Jurkat, Clone E6-1 (cell line): Measurements from ENCODE around the gene MEIS2.

Experiments used
- DNase-seq: peaks from one replicate; pipeline ENCODE4 v3.0.0-alpha.2; 2011; ENCODE audit warnings: low read depth, low spot score
- H3K4me3 ChIP-seq: 2 replicates; pipeline ENCODE4 v1.5.1; 2011; ENCODE audit warnings: mild to moderate bottlenecking, low read length, control low read depth, moderate library complexity

Gene MEIS2

GRCh38 chr15:37054336-37054735 is 46.0 kb downstream of the MEIS2 start:
- H3K4me3 ChIP-seq, result no peak overlapping the region
- DNase-seq, result no peak

GRCh38 chr15:37053166-37053565 is 47.2 kb downstream of the MEIS2 start:
- no peak overlapping the region for H3K4me3 ChIP-seq
- DNase-seq, result no peak

- DNase-seq, result no peak
- H3K4me3 ChIP-seq, result no peak overlapping the region
Measured at GRCh38 chr15:37050345-37050744, 50.0 kb downstream of the MEIS2 start.

- H3K4me3 ChIP-seq, result no peak overlapping the region
- no peak for DNase-seq
Measured at GRCh38 chr15:37046876-37047614, 53.3 kb downstream of the MEIS2 start.

DNA sequence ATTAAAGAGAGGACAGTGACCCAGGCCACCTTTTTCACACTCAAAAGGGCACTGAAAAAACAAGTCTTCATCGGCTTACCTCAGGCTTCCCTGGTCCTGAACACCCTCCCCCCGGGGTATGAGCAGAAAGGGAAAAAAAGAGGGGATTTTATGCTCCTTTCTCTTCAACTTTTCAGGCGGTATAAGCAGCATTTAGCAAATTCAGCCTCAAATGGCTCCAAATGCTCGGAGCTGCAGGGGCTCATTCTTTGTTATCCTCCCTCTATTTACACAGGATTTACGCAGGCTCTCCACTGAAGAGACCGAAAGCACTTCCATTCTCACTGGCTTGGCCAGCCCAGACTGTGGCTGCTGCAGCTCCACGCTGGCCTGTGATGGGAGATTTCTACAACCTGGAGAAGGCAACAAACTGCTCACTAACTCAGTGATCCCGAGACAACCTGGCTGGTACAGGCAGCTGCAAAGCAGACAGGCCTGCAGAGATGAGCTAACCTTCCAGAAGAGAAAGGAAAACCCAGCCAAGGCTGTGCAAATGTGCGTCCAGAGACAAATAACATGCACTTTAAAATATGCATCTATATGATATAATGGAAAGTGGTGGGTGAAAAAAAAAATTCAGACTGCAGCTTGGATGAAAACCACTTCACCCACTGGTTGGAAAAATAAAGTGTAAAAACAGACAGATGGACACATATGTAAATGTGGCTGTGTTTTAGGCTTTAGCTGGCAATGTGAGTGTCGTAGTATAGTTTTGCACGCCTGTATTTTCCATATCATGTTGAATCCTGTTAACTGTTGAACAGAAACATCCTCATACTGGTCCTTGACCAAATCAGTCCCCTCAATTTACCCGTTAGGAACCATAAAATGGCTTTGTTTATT is 54.2 kb downstream of the MEIS2 start:
- DNase-seq, result no peak
- H3K4me3 ChIP-seq, result no peak overlapping the region

DNA sequence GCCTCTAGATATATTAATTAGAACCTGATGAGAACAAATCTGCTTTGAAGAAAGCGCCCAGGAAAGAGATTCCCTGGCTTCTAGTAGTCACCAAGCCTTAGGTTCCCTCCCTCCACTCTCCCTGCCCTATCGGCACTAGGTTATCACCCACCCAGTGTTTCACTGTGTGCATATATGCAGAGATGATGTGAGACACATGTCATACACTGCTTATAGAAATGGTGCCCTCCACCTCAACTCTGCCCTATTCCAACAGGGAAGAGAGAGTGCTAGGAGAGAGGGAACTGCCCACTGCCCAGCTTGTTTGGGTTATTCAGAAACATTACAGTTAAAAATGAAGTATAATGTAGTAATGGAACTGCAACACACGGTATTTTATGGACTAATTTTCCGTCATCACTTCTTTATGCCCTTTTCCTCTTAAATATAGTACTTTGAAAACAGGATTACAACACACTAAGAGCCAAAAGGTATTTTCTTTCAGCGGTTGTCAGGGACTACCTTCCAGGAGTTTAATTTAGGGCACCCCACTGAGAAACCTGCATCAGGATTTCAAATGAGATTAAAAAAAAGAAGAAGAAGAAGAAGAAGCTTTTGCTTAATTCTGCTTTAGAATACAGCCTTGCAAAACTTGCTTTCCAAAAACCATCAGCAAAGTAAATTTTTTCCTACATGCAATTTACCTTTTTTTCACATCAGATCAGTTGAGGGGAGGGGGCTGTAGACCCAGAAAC is 55.3 kb downstream of the MEIS2 start:
- H3K4me3 ChIP-seq, result no peak overlapping the region
- no peak for DNase-seq

DNA sequence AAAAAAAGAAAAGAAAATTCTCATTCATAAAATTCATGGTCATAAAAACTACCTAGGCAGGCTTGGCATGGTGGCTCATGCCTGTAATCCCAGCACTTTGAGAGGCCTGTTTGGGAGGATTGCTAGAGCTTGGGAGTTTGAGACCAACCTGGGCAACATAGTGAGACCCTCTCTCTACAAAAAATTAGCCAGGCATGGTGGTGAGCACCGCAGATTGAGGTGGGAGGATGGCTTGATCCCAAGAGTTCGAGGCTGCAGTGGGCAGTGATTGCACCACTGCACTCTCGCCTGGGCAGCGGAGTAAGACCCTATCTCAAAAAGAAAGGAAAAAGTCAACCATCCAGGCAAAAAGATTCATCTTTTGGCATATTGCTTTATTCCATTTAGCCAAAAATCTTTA is 58.5 kb downstream of the MEIS2 start:
- no peak for DNase-seq
- no peak overlapping the region for H3K4me3 ChIP-seq

DNA sequence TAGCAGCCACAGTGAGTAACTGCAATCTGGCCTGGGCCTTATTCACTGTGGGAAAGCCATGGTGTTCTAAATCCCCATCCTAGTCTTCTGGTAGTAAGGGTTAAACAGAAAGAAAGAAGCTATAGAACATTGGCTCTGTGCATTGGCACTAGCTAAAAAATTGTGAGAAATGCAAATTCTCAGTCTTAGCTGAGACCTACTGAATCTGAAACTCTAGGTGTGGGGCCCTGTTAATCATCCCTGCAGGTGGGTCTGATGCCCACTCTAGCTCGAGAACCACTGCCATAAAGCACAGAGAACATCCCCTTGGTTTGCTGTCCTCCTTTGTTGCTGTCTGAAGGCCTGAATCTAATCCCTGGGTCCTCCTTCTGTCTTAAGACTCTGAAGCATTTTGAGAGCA is 59.3 kb downstream of the MEIS2 start:
- H3K4me3 ChIP-seq, result no peak overlapping the region

GRCh38 chr15:37040072-37040742 is 60.1 kb downstream of the MEIS2 start:
- DNase-seq, result no peak
- no peak overlapping the region for H3K4me3 ChIP-seq

More for the DNA sequence above, 59.3 kb downstream of the MEIS2 start:
- no peak for DNase-seq

DNA sequence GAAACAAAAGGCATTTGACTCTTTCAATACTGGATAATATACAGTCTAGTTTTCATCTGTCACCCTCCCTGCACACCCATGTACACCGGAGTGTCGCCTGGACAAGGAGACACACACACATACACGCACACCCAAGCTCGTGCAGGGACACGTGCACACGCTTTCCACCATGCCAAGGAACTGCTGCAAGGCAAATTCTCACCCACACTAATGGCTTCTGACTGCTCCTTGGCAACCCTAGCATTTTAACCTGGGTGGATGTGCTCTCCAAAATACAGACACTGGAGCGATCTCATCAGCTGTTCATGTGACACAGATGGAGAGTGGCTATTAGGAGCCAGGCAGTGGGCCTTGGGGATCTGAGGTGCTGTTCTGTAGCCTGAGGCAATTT is 61.6 kb downstream of the MEIS2 start:
- no peak overlapping the region for H3K4me3 ChIP-seq
- no peak for DNase-seq

DNA sequence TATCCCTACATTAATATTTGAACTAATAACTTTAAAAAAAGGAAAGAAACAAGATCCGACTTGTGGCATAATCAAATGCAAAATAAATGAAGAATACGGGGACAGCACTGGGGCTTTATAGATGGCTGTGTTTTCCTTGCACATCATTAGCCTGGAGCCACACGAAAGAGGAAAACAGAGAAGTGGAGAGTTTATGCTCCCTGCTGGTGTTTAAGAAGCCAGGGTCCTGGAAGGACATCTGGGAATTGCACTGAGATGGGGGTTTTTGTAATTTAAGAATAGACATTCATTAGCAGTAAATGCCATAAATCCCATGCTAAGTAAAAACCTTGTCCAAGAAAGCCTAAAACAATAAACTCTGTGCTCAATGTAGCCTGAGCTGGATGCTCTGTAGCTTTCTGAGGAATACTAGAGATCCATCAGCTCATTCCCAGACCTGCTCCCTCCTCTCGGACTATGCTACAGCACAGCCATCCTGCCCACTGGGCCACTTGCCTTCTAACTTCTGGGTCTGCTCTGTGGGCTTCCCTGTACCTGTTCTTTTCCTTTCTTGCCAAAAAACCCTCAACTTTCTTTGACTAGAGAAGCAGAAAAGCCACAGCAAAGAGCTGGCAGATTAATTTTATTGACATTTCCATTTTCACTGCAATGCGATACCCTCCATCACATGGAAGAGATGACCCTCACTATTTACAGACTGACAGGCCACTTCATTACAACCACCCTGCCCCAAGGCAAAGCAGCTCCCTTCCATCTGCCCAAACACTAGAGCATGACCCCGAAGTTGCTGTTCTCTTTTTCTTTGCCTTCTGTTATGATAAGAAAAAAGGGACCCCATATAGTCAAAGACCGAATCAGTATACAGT is 62.3 kb downstream of the MEIS2 start:
- H3K4me3 ChIP-seq, result no peak overlapping the region
- DNase-seq, result no peak

DNA sequence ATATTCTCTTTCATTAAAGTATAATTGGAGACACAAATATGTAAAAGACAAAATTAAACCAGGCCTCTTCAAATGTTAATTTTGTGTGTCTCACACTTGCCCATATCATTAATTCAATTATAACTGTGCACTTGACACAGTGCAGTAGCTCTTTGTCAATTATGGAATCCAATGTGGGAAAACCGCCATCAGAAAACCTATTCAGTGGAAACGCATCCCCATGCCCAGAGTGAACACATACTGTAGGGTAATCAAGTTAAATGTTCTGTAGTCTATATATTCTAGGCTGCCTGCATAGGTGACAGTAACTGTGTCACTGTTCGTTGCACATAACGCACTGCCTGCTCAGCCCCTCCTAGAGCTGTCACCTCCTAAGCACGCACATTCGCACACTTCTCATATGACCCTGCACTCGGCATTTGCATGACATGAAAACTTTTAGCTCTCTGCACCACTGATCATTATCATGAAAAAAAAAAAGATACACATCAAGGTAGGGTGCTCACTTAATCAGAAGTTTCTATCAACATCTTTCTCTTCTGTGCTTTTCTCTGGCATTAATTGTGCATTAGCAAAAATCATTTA is 63.2 kb downstream of the MEIS2 start:
- no peak for DNase-seq
- no peak overlapping the region for H3K4me3 ChIP-seq

DNA sequence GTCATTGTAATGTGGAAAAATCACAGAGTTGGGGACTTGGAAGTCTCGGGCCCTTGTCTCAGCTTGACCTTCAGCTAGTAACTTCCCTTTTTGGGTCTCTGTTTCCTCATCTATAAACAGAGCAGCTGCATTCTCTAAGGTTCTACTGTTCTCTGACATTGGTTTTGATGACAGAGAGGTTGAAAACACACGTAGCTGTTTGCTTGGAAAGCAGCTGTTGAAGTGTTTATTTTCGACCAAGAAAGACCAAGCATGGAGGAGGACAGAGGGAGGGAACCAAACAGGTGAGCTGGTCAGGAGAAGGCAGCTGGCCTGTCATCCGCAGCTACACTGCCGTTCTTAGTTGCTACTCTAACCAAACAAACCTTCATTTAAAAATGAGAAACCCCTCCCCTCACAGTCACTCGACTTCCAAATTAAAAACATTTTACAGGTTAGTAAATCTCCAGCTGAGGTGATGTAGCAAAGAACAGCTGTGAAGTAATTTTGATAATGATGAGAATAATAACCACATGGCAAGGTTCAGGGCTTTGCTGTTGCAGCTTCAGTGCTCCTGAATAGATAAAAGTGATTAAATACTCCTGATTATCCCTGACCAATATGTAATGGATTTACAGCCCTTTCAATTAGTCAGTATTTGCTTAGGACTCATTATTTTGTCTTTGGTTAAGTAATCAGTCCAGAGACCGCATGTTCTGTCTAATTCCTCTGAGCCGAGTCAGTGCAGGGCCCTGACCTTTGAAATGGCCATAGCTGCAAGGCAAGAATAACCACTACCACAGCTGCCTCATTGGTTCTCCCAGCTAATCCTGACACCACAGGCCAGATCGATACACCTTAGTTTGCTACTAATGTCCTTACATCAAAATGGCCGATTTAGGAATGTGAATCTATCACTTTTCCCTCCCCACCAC is 65.3 kb downstream of the MEIS2 start:
- DNase-seq, result no peak
- H3K4me3 ChIP-seq, result no peak overlapping the region

DNA sequence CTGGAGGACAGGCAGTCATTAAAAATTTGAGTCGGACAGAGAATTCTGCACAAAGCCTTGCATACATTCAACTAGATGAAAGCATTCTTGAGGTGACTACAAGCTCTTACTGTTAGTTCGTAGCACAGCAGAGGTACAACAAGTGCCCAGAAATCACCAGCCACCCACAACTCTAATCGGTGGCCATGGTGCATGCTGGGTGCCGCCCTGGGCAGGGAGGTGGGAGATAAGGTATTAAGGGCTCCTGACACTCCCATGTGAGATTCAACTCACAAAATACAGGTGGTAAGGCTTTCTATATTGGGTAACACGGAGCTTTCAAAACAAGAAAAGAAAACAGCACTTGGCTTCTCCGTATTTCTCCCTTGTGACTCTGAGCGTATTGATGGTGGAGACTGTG is 66.0 kb downstream of the MEIS2 start:
- no peak for DNase-seq
- no peak overlapping the region for H3K4me3 ChIP-seq

DNA sequence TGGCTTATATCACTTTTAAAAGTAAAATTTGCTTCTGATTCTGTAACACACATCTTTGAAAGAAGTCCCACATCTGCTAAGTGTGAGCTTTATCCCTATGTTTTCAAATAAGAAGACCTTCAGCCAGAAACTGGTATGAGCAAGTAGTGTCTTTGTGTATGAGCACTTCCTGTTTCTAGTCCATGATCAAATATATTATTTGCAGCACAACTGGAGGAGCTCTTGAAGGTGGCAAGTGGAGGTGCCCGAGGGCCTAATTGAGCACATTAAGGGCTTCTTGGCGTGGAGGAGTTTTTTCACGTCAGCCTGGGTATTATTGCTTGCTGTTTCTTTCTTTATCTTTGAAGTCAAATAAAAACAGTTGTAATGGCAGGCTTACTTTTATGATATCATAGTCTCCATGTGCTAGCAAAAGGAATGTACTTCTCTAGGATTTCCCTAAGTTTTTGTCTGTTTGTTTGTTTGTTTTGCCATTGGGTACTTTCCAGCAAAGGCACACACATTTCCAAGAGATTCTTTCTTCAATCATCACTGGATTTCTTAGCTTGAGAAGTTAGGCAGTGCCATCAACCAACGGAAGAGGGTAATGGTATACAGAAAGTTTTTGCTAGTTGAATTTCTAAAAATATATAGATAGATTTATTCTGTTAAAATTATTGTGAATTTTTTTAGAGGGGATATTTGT is 68.1 kb downstream of the MEIS2 start:
- no peak for DNase-seq
- H3K4me3 ChIP-seq, result no peak overlapping the region

DNA sequence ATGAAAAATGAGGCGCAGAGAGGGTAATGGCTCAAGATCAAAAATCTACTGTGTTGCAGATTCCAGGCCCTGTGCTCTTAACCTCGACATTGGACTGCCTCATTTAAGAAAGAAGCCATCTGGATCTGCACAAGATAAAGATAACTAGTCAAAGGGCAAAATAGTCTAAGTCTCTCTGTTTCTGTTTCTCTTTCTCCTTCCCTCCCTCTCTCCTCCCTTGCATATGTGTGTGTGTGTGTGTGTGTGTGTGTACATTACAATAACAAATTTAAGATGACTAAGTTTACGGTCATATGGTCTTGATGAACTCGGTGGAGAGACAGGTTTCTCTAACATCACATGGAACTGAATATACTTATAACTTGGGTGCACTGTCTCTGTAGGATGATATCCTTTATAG is 69.2 kb downstream of the MEIS2 start:
- DNase-seq, result no peak
- no peak overlapping the region for H3K4me3 ChIP-seq
